Upper lobe of right lung (tissue), 1 donor: Measurements from ENCODE around the gene SLC22A14. TPM values are rescaled to one million over a fixed set of nuclear protein-coding genes. Genes with fewer than 3 reads are reported as not detected.

Experiments used
- ATAC-seq: fragments of 200-7000 bp; cut with Tn5 transposase; one replicate; pipeline ENCODE4 v1.9.1; 2020; ENCODE audit warnings: mild to moderate bottlenecking, moderate library complexity
- DNase-seq: peaks from one replicate; pipeline ENCODE4 v3.0.0-alpha.2; 2020
- H3K27ac ChIP-seq: fragments of 200-600 bp; one replicate; pipeline ENCODE4 v1.8.0; 2022
- H3K27me3 ChIP-seq: fragments of 200-600 bp; one replicate; pipeline ENCODE4 v1.8.0; 2022; ENCODE audit warnings: mild to moderate bottlenecking
- H3K36me3 ChIP-seq: fragments of 200-600 bp; one replicate; pipeline ENCODE4 v1.8.0; 2022
- H3K4me1 ChIP-seq: fragments of 200-600 bp; one replicate; pipeline ENCODE4 v1.8.0; 2022
- H3K4me3 ChIP-seq: fragments of 200-600 bp; one replicate; pipeline ENCODE4 v1.8.0; 2022; ENCODE audit warnings: mild to moderate bottlenecking
- H3K9me3 ChIP-seq: fragments of 200-600 bp; one replicate; pipeline ENCODE4 v1.8.0; 2022
- intact Hi-C: fragments of 100-400 bp; cut with DNase I; formaldehyde crosslinking; loops from one replicate; pipeline ENCODE4 v1.11.0; 2022
- total RNA-seq: library from RNA; stranded (reverse); fragmentation: NEBNext Ultra II Directional; extraction: Animal tissue kit (Norgen Biotek cat#: 25700); gene quantifications from one replicate; pipeline ENCODE4 v1.2.1, GENCODE V29; 2021
- TF ChIP-seq, protein P1 (sequence below): fragments of 200-600 bp; IDR thresholded peaks from one replicate; pipeline ENCODE4 v1.8.0; 2022; ENCODE audit warnings: antibody characterized with exemption
- donor health status: DM: no; HTN: yes; CAD: no; lungs with severe emphysema.

The SLC22A14 gene
- total RNA-seq, 1 donor from 2014 or later = 0.20 TPM

DNA sequence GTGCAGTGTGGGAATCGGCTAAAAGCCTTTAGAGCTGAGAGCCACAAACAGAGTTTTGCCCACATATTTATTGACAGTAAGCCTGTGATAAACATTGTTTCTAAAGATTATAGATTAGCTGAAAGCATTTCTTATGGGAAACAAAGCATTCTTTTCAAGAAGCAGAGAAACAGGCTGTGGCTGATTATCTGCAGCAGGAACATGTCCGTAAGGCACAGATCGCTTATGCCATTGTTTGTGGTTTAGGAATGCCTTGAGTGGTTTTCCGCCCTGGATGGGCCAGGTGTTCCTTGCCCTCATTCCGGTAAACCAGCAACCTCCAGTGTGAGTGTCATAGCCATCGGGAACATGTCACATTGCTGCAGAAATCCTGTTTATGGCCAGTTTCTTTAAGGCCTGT lies 76.9 kb downstream of the SLC22A14 start:
- no peak overlapping the region for H3K27ac ChIP-seq
- H3K4me3 ChIP-seq = no peak overlapping the region
- H3K4me1 ChIP-seq = no peaks in the 10 kb centered on the region
- DNase-seq = no peak
- no peaks in the 10 kb centered on the region for H3K9me3 ChIP-seq
- TF ChIP-seq, protein P1, sequence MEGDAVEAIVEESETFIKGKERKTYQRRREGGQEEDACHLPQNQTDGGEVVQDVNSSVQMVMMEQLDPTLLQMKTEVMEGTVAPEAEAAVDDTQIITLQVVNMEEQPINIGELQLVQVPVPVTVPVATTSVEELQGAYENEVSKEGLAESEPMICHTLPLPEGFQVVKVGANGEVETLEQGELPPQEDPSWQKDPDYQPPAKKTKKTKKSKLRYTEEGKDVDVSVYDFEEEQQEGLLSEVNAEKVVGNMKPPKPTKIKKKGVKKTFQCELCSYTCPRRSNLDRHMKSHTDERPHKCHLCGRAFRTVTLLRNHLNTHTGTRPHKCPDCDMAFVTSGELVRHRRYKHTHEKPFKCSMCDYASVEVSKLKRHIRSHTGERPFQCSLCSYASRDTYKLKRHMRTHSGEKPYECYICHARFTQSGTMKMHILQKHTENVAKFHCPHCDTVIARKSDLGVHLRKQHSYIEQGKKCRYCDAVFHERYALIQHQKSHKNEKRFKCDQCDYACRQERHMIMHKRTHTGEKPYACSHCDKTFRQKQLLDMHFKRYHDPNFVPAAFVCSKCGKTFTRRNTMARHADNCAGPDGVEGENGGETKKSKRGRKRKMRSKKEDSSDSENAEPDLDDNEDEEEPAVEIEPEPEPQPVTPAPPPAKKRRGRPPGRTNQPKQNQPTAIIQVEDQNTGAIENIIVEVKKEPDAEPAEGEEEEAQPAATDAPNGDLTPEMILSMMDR = no peak
- no peak for ATAC-seq
- intact Hi-C loops = no loop called here
- H3K36me3 ChIP-seq = no peaks in the 10 kb centered on the region
- H3K27me3 ChIP-seq = no peaks in the 10 kb centered on the region

DNA sequence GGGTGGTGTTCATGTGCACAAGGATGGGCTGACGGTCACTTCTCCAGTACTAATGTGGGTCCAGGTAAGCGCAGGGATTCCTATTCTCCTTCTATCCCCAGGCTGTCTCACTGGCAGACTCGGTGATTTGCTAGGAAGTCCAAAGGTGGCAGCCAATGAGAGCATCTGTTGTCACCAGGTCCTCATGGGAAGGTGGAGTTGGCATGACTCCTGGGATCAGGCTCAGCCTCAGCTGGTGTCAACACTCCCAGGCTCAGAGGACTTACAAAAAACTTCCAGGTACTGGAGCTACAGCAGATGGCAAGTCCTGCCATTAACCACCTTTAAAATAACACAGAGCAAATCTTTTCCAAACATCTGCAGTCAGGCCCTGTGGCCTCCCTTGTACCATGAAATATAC lies 78.3 kb downstream of the SLC22A14 start:
- intact Hi-C loops = no loop called here
- DNase-seq = no peak
- H3K27me3 ChIP-seq = no peaks in the 10 kb centered on the region
- H3K4me1 ChIP-seq = no peaks in the 10 kb centered on the region
- no peak for ATAC-seq
- no peak overlapping the region for H3K27ac ChIP-seq
- no peak overlapping the region for H3K4me3 ChIP-seq
- H3K9me3 ChIP-seq = no peaks in the 10 kb centered on the region
- H3K36me3 ChIP-seq = no peaks in the 10 kb centered on the region
- TF ChIP-seq, protein P1 = no peak

DNA sequence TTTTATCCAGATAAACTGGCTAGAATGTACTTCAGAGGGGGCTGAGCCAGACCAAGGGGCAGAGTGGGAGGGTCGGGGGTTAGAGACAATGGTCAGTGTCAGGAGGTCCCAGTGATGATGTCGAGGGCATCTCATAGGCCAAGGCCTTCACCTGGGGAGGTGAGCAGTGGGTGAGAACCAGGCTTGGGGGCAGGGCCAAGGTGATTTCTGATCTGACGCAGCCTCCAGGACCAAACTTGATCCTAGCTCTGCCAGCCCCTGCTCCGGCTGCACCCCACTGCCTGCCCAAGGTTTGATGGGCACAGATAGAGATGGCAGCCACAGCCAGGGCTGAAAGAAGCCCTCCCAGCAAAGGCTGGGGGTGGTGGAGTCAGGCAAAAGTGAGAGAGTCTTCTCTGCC lies 79.4 kb downstream of the SLC22A14 start:
- no peak overlapping the region for H3K27ac ChIP-seq

DNA sequence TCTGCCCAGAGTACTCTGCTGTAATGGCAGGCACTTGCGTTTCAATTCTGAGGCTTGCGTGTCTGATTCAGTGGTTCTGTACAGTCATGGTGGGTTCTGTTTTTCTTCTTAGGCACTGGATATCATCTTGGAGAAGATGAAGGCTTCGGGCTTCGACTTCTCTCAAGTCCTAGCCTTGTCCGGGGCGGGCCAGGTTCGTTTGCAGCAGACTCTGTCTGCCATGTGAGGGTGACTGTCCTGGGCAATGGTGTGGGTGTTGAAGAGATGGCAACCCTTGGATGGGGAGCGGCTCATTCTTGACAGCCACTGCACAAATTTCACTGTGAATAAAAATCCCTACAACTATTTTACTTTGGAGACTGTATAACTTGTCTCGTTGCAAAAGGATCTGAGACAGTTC lies 80.7 kb downstream of the SLC22A14 start:
- intact Hi-C loops = no loop called here

More for the DNA sequence above, 79.4 kb downstream of the SLC22A14 start:
- DNase-seq (no peak), ATAC-seq (no peak)
- TF ChIP-seq, protein P1 = no peak
- no peaks in the 10 kb centered on the region for H3K9me3 ChIP-seq
- H3K4me3 ChIP-seq = no peak overlapping the region
- H3K27me3 ChIP-seq = no peaks in the 10 kb centered on the region
- intact Hi-C loops = no loop called here
- no peaks in the 10 kb centered on the region for H3K4me1 ChIP-seq
- no peaks in the 10 kb centered on the region for H3K36me3 ChIP-seq

DNA sequence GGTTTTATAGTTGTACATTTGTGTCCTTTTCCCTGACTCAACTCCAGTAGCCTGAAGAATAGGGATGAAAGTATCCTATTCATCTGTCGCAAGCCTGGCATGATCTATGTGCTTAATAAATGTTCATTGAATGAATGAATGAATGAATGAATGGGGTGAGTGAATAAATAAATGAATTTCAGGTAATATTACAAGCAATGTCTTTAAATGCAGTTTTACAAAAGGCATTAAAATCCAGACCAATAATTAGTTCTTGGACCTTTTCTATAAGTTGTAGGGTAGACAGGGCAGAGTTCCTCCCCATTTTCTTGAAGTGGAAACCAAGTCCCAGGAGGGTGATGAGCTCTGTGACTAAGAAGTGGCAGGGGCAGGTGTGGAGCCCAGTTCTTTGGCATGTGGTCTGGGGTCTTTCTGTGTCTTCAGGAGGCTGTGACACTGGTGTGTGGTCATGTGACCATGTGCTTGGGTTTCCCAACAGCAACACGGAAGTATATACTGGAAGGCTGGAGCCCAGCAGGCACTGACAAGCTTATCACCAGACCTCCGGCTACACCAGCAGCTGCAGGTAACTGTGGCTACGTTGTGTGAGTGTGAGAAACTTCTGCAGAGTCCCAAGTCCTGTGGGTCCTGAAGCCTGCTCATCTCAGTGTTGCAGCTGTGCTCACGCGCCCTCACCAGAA lies 82.8 kb downstream of the SLC22A14 start:
- no peaks in the 10 kb centered on the region for H3K27me3 ChIP-seq
- ATAC-seq (no peak), DNase-seq (no peak)
- H3K27ac ChIP-seq = no peak overlapping the region
- no peaks in the 10 kb centered on the region for H3K36me3 ChIP-seq
- intact Hi-C loops = no loop called here
- H3K4me1 ChIP-seq = no peaks in the 10 kb centered on the region
- H3K4me3 ChIP-seq = no peak overlapping the region
- H3K9me3 ChIP-seq = no peaks in the 10 kb centered on the region
- TF ChIP-seq, protein P1 = no peak

More for the DNA sequence above, 80.7 kb downstream of the SLC22A14 start:
- TF ChIP-seq, protein P1 = no peak
- ATAC-seq (no peak), DNase-seq (no peak)
- Histone ChIP-seq H3K4me1 (no peaks in the 10 kb centered on the region), H3K36me3 (no peaks in the 10 kb centered on the region), H3K4me3 (no peak overlapping the region), H3K27ac (no peak overlapping the region), H3K27me3 (no peaks in the 10 kb centered on the region), H3K9me3 (no peaks in the 10 kb centered on the region)
